Neural progenitor cell (in vitro differentiated cells): ENCODE results near the gene SAP30. TPM values are rescaled to one million over a fixed set of nuclear protein-coding genes. Genes with fewer than 3 reads are reported as not detected.

ENCODE experiments used
- DNase-seq: peaks from one replicate; pipeline ENCODE4 v3.0.0-alpha.2; 2016; ENCODE audit warnings: low spot score
- H2AFZ ChIP-seq: fragments of 200-600 bp; sonication (generic); replicated peaks from 2 replicates; pipeline ENCODE4 v1.6.1; 2016; ENCODE audit warnings: antibody characterized with exemption
- H3F3A ChIP-seq: fragments of 200-600 bp; sonication (generic); 2 replicates; pipeline ENCODE4 v1.6.1; 2016; ENCODE audit warnings: antibody characterized with exemption, low read depth
- H3K27ac ChIP-seq: fragments of 200-600 bp; sonication (generic); 2 replicates; pipeline ENCODE4 v1.5.1; 2016; ENCODE audit warnings: mild to moderate bottlenecking
- H3K27me3 ChIP-seq: fragments of 200-600 bp; sonication (generic); 2 replicates; pipeline ENCODE4 v1.6.1; 2016; ENCODE audit warnings: mild to moderate bottlenecking, moderate library complexity
- H3K36me3 ChIP-seq: fragments of 200-600 bp; sonication (generic); 2 replicates; pipeline ENCODE4 v1.5.1; 2016
- H3K4me1 ChIP-seq: fragments of 200-600 bp; sonication (generic); 2 replicates; pipeline ENCODE4 v1.6.1; 2016; ENCODE audit warnings: mixed run types
- H3K4me2 ChIP-seq: fragments of 200-600 bp; sonication (generic); 2 replicates; pipeline ENCODE4 v1.6.1; 2016
- H3K4me3 ChIP-seq: fragments of 200-600 bp; sonication (generic); 2 replicates; pipeline ENCODE4 v1.5.1; 2016
- H3K79me2 ChIP-seq: fragments of 200-600 bp; sonication (generic); 2 replicates; pipeline ENCODE4 v1.6.1; 2016; ENCODE audit warnings: low read depth
- H3K9ac ChIP-seq: fragments of 200-600 bp; sonication (generic); 2 replicates; pipeline ENCODE4 v1.6.1; 2016
- H3K9me3 ChIP-seq: fragments of 200-600 bp; sonication (generic); 2 replicates; pipeline ENCODE4 v1.5.1; 2016; ENCODE audit warnings: low read depth
- H4K20me1 ChIP-seq: fragments of 200-600 bp; sonication (generic); 2 replicates; pipeline ENCODE4 v1.6.1; 2016; ENCODE audit warnings: low read depth
- H3K27ac Mint-ChIP-seq: 3 replicates; pipeline ENCODE4 v1.8.0; 2021; ENCODE audit warnings: mixed read lengths
- H3K27me3 Mint-ChIP-seq: 2 replicates; pipeline ENCODE4 v1.8.0; 2022; ENCODE audit warnings: low read depth, mild to moderate bottlenecking, inconsistent platforms, moderate library complexity, mixed read lengths; ENCODE audit not compliant: insufficient read depth
- H3K36me3 Mint-ChIP-seq: 3 replicates; pipeline ENCODE4 v1.8.0; 2021; ENCODE audit warnings: mixed read lengths
- H3K4me1 Mint-ChIP-seq: 3 replicates; pipeline ENCODE4 v1.8.0; 2021; ENCODE audit warnings: mixed read lengths
- H3K4me3 Mint-ChIP-seq: 3 replicates; pipeline ENCODE4 v1.8.0; 2021; ENCODE audit warnings: mild to moderate bottlenecking, moderate library complexity, mixed read lengths
- H3K9me3 Mint-ChIP-seq: 3 replicates; pipeline ENCODE4 v1.8.0; 2020; ENCODE audit warnings: mixed read lengths
- CTCF ChIP-seq: fragments of 200-600 bp; sonication (generic); IDR thresholded peaks from 2 replicates; pipeline ENCODE4 v1.5.1; 2017; ENCODE audit warnings: antibody characterized with exemption, mild to moderate bottlenecking
- EZH2 ChIP-seq: fragments of 200-600 bp; sonication (generic); IDR thresholded peaks from 2 replicates; pipeline ENCODE4 v1.6.1; 2017; ENCODE audit warnings: antibody characterized with exemption, mild to moderate bottlenecking, moderate library complexity
- EZH2phosphoT487 ChIP-seq: fragments of 200-600 bp; sonication (generic); IDR thresholded peaks from 2 replicates; pipeline ENCODE4 v1.6.1; 2017; ENCODE audit warnings: antibody characterized with exemption
- total RNA-seq: library from RNA; depleted of rRNA; stranded (reverse); fragments of >200 nt; gene quantifications from 2 replicates; pipeline ENCODE4 v1.2.3, GENCODE V29; 2015; ENCODE audit warnings: low replicate concordance

Gene SAP30
- total RNA-seq, 1 donor from 2014 or later: 63.5 TPM

- no peaks in the 10 kb centered on the region for H4K20me1 ChIP-seq
- no peaks in the 10 kb centered on the region for H3K36me3 Mint-ChIP-seq
- H3K36me3 ChIP-seq: no peaks in the 10 kb centered on the region
- no peak overlapping the region for H3K4me3 Mint-ChIP-seq
- H3K4me1 Mint-ChIP-seq: no peaks in the 10 kb centered on the region
- H2AFZ ChIP-seq: no peak overlapping the region
- TF ChIP-seq EZH2 (no peak), EZH2phosphoT487 (no peak), CTCF (no peak)
- no peak overlapping the region for H3K27ac ChIP-seq
- no peak overlapping the region for H3K4me3 ChIP-seq
- H3K27ac Mint-ChIP-seq: no peak overlapping the region
- H3K27me3 Mint-ChIP-seq: peaks cover 3% of the 10 kb centered on the region
- H3K27me3 ChIP-seq: no peaks in the 10 kb centered on the region
- no peaks in the 10 kb centered on the region for H3K4me1 ChIP-seq
- no peak overlapping the region for H3K4me2 ChIP-seq
- H3F3A ChIP-seq: no peaks in the 10 kb centered on the region
- no peak overlapping the region for H3K9ac ChIP-seq
- no peaks in the 10 kb centered on the region for H3K9me3 ChIP-seq
- DNase-seq: no peak
- no peaks in the 10 kb centered on the region for H3K79me2 ChIP-seq
- H3K9me3 Mint-ChIP-seq: no peaks in the 10 kb centered on the region
Measured at GRCh38 chr4:173413036-173413435, 42.3 kb downstream of the SAP30 start.

DNA sequence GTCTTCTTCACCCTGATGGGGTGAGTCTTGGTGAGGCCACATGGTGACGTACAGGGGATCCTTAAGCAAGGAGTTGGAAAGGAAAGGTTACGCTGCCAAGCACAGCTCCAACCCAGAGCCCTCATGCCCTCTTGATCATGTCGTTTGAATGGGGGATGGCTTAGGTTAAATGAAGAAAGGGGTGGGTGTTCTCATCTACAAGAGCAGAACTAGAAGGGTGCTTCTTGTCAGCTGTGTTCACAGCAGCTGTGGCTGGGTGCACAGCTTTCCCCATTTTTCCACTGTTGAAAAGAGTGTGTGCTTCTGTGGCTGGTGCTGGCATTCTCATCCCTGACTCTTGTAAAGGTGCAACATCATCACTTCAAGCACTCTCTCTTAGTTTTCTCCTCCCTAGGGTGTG is 43.7 kb downstream of the SAP30 start:
- no peak overlapping the region for H3K4me3 Mint-ChIP-seq
- H3K27ac Mint-ChIP-seq: no peak overlapping the region
- H3K36me3 Mint-ChIP-seq: no peaks in the 10 kb centered on the region
- H3K9ac ChIP-seq: no peak overlapping the region
- no peaks in the 10 kb centered on the region for H3K79me2 ChIP-seq
- no peaks in the 10 kb centered on the region for H3K4me1 Mint-ChIP-seq
- no peak overlapping the region for H3K4me3 ChIP-seq
- H3K9me3 ChIP-seq: no peaks in the 10 kb centered on the region
- DNase-seq: no peak
- no peaks in the 10 kb centered on the region for H3K27me3 ChIP-seq
- H3K27me3 Mint-ChIP-seq: peaks cover 3% of the 10 kb centered on the region
- no peak overlapping the region for H2AFZ ChIP-seq
- no peak for TF ChIP-seq CTCF
- no peak for TF ChIP-seq EZH2
- H3F3A ChIP-seq: no peaks in the 10 kb centered on the region
- no peaks in the 10 kb centered on the region for H4K20me1 ChIP-seq
- H3K9me3 Mint-ChIP-seq: no peaks in the 10 kb centered on the region
- H3K4me2 ChIP-seq: no peak overlapping the region
- no peak overlapping the region for H3K27ac ChIP-seq
- H3K4me1 ChIP-seq: no peaks in the 10 kb centered on the region
- H3K36me3 ChIP-seq: no peaks in the 10 kb centered on the region

DNA sequence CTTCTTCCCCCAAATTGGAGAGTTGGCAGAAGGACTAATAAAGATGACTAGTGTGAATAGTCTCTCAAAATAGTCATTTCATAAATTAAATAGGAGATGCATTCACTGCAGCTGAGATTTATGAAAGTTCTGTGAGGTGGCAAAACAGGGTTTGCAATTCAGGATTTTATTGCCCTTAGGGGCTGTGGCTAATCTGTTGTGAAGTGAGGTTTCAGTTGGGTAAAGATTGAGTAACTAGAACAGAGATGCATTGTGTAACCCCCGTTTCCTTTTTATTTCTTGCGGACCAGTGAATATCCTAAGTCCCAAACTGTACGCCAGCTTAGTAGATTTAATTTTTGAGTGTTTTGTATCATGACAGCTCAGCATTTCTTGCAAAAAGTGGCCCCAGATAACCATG is 44.3 kb downstream of the SAP30 start:
- Histone ChIP-seq H4K20me1 (no peaks in the 10 kb centered on the region), H3K4me3 (no peak overlapping the region), H3K27ac (no peak overlapping the region), H3F3A (no peaks in the 10 kb centered on the region), H3K27me3 (no peaks in the 10 kb centered on the region), H3K9me3 (no peaks in the 10 kb centered on the region), H3K36me3 (no peaks in the 10 kb centered on the region), H3K9ac (no peak overlapping the region), H2AFZ (no peak overlapping the region), H3K79me2 (no peaks in the 10 kb centered on the region), H3K4me1 (no peaks in the 10 kb centered on the region), H3K4me2 (no peak overlapping the region)
- H3K4me1 Mint-ChIP-seq: no peaks in the 10 kb centered on the region
- no peak overlapping the region for H3K27ac Mint-ChIP-seq
- H3K9me3 Mint-ChIP-seq: no peaks in the 10 kb centered on the region
- no peaks in the 10 kb centered on the region for H3K36me3 Mint-ChIP-seq
- no peak for DNase-seq
- no peak overlapping the region for H3K4me3 Mint-ChIP-seq
- TF ChIP-seq CTCF: no peak
- TF ChIP-seq EZH2: no peak
- no peak for TF ChIP-seq EZH2phosphoT487
- peaks cover 3% of the 10 kb centered on the region for H3K27me3 Mint-ChIP-seq
